Right ventricle myocardium inferior (tissue), 1 donor: ENCODE data around the gene C1orf94. TPM values are rescaled to one million over a fixed set of nuclear protein-coding genes. Genes with fewer than 3 reads are reported as not detected.

ENCODE experiments used
- ATAC-seq: fragments of 200-7000 bp; cut with Tn5 transposase; one replicate; pipeline ENCODE4 v1.9.1; 2020; ENCODE audit warnings: mild to moderate bottlenecking, moderate library complexity
- DNase-seq: peaks from one replicate; pipeline ENCODE4 v3.0.0; 2021; ENCODE audit errors: missing footprints
- intact Hi-C: fragments of 100-400 bp; cut with DNase I; formaldehyde crosslinking; loops from one replicate; pipeline ENCODE4 v1.11.0; 2022
- total RNA-seq: library from RNA; stranded (reverse); fragmentation: NEBNext Ultra II Directional; extraction: Animal tissue kit (Norgen Biotek cat#: 25700); gene quantifications from one replicate; pipeline ENCODE4 v1.2.1, GENCODE V29; 2021
- donor health status: DM: no; HTN: yes; CAD: no; lungs with severe emphysema.

C1orf94 gene
- total RNA-seq, 1 donor from 2014 or later, result not detected

GRCh38 chr1:34213956-34214355 lies 37.2 kb downstream of the C1orf94 start:
- ATAC-seq (no peak), DNase-seq (no peak)
- intact Hi-C loops, result no loop called here

GRCh38 chr1:34231441-34231840 lies 54.7 kb downstream of the C1orf94 start:
- DNase-seq (no peak), ATAC-seq (no peak)
- intact Hi-C loops, result no loop called here

- DNase-seq (no peak), ATAC-seq (no peak)
- intact Hi-C loops, result no loop called here
These were observed 58.9 kb downstream of the C1orf94 start for GRCh38 chr1:34235594-34235993.

DNA sequence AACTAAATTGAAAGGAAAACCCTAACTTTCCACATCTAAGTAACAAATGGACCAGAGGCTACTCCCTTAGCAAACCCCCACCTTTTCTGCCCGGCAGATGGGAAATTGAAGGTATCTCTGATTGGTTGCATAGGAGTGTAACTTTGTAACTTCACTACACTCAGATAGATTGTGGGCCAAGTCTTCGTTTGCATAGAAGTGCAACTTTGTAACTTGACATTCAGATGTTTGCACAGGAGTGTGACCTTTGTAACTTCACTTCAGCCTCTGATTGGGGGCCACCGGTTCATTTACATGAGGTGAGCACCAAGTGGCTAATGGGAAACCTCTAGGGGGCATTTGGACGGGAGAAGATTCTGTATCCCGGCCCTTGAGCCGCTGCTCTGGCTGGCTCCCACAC lies 59.4 kb downstream of the C1orf94 start:
- intact Hi-C loops, result no loop called here
- no peak for ATAC-seq

DNA sequence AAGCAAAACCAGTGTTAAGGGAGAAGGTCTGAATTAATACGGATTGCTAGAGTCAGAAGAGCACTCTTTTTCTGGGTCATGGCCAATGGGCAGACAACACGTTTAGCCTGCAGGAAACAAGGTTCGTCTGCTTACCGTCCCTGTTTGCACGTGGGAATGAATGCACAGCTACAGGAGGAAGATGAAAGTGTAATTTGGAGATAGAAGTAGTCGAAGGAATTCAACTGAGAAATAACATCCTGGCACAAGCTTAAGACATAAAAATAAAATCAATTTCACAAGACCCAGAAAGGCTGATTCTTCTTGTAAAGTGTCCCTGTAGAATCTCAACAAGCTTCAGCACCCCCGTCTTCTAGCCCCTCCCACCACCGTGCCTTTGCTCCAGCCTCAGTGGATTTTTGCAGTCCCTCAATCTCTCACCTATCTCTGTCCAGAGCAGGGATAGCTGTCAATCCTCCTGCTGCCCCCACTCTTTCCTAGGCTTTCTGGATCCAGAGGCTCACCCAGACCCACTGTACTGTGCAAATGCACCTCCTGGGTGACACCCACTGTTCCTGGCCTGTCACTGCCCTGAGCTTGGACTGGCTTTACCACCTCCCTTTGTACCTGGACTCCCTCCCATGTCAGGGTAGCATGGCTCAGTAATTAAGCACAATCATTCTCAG lies 60.6 kb downstream of the C1orf94 start:
- intact Hi-C loops, result no loop called here
- DNase-seq (no peak), ATAC-seq (no peak)

More for the DNA sequence above, 59.4 kb downstream of the C1orf94 start:
- no peak for DNase-seq

DNA sequence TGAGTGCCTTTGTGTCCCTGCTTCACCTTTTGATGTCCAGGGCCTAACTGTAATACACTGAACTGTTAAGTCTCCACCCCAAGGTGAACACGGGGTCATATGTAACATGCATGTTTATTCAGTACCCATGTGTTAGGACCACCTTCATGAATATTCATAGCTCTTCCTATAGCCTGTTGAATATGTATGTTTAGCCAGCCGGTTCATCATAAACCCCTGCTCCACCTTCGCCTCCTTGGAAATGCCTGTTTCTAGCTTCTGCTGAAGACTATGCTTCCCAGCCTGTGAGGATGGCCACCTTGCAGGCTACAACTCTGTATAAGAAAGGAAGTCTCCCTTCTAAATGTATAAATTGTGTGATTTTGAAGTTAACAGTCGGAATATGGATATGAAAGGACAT lies 69.3 kb downstream of the C1orf94 start:
- ATAC-seq (no peak), DNase-seq (no peak)
- intact Hi-C loops, result no loop called here

DNA sequence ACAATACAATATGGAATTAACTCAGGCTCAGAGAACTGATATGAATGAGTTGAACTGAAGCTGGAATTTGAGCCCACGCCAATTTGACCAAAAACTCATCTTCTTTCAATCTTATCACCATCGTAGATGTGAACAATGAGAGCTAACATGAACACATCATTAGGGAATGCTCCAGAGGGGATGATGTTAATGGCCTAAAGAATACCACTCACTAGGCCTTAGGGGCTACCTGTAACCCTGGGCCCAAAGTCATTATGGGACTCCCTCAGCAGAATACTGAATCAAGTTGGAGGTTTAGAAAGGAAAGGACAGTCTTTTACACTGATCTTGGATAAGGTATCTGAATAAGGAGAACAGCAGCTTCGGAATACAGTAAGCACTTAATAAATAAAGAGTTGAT lies 73.6 kb downstream of the C1orf94 start:
- intact Hi-C loops, result no loop called here
- no peak for ATAC-seq
- DNase-seq, result no peak

- ATAC-seq (no peak), DNase-seq (no peak)
- intact Hi-C loops, result no loop called here
These were observed 85.5 kb downstream of the C1orf94 start for GRCh38 chr1:34262023-34262853.

DNA sequence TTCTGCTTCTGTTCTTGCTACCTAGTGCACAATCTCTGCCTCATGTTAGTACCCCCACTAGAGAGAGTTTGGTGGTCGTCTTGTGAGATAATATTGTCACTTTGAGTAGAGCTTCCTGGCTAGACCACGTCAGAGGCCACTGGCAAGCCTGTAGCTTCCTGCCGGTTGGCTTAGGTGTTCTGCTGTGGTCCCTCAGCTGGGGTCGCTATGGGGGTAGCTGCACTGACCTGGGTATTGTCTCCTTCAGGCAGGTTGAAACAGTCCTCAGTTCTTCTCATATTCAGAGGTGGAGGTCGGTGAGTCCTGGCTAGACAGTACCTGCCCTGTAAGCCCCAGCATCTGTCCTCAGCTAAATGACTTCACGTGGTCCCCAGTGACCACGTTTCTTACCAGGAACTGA lies 86.2 kb downstream of the C1orf94 start:
- DNase-seq, result no peak
- ATAC-seq, result no peak
- intact Hi-C loops, result no loop called here

DNA sequence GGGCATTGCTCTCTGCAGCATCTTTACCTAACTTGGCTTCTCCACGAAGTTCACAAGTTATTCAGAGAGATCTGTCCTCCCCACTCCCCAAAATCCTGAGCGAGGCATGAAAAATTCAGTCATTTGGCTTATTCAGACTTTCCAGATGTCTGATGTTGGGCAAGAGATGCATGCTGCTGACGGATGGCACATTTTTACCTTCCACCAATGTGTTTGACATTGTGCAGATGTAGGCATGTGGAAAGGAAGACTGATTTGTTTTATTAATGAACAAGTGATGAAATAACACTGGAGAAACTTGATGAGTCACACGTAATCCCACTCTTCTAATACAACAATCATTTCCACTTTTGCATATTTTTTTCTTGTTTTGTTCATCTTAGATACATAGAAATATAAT lies 86.7 kb downstream of the C1orf94 start:
- intact Hi-C loops, result no loop called here
- DNase-seq (no peak), ATAC-seq (no peak)

DNA sequence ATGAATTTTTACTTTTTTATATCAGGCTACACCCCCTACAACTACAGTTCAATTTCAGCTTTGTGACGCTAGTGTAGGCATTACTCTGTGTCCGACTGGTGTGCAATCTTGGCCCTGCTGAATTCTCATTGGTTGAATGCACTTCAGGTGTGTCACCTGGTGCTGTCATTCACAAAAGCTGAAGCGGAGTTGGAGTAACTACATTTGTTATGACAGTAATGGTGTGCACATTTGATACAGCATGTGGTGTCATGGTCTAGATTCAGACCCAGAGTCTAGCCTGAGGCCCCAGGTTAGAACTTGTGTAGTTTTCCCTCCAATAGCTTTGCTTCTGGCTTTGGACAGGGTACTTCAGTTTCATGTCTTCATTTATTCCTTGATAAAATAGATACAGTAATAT lies 88.7 kb downstream of the C1orf94 start:
- no peak for ATAC-seq
- no peak for DNase-seq
- intact Hi-C loops, result no loop called here

DNA sequence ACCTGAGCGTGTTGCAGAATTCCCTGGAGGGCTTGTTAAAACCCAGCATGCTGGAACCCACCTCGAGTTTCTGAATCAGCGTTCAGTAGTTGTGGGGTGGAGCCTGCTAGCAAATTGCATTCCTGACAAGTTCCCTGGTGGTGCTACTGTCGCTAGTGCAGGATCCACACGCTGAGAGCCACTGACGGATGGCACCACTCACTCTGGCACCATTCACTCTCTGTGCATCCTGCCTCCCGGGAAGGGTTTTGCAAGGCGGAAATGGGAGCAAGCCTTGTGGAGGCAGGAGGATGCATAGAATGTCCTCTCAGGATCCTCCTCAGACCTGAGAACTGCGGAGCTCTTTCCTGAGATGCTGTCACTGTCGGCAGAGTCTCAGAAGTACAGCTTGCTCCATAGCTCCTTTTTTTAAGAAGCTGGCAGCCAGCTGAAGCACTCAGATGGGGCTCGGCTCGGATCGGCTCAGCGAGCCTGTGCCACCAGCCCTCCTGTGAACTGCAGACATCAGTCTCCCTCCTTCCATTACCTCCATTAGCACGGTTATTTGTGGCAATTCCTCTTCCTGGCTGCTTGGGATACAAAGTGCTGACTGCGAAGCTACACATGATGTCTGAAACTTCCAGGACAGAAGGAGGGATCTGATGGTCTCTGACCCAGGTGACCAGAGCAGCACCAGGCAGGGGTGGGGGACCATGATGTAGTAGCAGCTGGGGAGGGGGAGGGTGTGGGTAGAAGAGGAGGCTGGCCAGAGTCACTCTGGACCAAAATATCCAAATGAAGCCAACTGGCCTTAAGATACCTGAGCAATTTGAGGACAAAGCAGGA lies 89.6 kb downstream of the C1orf94 start:
- no peak for ATAC-seq
- intact Hi-C loops, result no loop called here
- DNase-seq, result no peak

DNA sequence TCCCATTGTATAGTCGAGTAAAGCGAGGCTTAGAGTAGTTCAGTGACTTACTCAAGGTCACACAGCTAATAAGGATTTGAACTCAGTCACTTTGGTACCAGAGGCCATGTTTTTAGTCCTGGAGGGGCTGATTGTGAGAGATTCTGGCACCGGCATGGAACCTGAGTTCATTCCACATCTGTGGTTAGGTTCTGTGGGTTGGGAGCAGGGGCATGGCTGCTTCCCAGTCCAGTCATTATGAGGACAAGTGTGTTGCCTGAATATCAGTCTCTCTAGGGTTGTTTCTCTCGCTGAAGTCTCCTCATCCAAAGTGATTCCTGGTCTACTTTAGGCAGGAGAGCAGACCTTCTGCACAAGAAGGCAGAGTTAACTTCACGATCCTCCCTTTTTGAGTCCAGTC lies 90.6 kb downstream of the C1orf94 start:
- ATAC-seq (no peak), DNase-seq (no peak)
- intact Hi-C loops, result no loop called here

DNA sequence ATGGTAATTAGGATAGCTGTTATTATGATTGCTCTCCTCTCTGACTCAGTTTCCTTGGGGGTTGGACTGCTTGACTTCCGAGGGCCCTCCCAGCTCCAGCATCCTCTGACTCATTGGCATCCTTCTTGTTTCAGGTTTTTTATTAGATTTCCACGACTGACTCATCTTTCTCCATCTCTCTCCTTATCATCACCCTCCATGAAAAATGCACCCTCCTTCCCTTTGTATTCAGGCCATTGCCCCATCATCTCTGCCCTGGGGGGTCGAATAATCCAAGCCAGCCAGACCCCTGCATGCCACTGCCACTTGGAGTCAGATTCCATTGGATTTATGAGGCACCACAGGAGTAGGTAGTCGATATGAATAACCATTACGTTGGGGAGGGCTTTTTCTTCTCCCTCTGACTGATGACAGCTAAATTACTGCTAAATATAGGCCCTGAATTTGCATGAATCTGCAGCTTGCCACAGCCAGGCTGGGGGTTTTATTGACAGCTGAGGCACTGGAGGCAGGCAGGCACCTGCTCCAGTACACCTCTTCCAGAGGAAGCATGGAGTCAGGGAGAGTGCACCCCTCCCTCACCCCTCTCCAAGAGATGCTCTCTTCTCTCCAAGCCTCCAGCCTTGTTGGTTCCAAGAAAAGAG lies 91.7 kb downstream of the C1orf94 start:
- no peak for ATAC-seq
- DNase-seq, result no peak
- intact Hi-C loops, result no loop called here

Other genes starting within 250 kb of the C1orf94 start
- gene CSMD2, start 11.7 kb upstream of the C1orf94 start, total RNA-seq, result 0.32 TPM